DOHH2 (cell line): ENCODE data around the gene DENND5B.

Experiments
- H3F3A ChIP-seq: fragments of 200-600 bp; sonication (generic), shearing (Covaris generic); 2 replicates; pipeline ENCODE4 v1.6.0; 2016; ENCODE audit warnings: antibody characterized with exemption, mild to moderate bottlenecking; ENCODE audit not compliant: control insufficient read depth, insufficient read depth
- H3K27ac ChIP-seq: fragments of 200-600 bp; sonication (generic); 2 replicates; pipeline ENCODE4 v1.5.1; 2014; ENCODE audit warnings: low read depth, mild to moderate bottlenecking, low read length, moderate library complexity
- H3K27me3 ChIP-seq: fragments of 200-600 bp; sonication (generic); 2 replicates; pipeline ENCODE4 v1.6.1; 2014; ENCODE audit warnings: mild to moderate bottlenecking, low read length, mixed read lengths; ENCODE audit not compliant: control insufficient read depth
- H3K36me3 ChIP-seq: fragments of 200-600 bp; sonication (generic); 2 replicates; pipeline ENCODE4 v1.6.1; 2014; ENCODE audit warnings: mild to moderate bottlenecking, low read length, moderate library complexity, mixed read lengths; ENCODE audit not compliant: control insufficient read depth
- H3K4me1 ChIP-seq: fragments of 200-600 bp; sonication (generic); 2 replicates; pipeline ENCODE4 v1.6.1; 2014; ENCODE audit warnings: mild to moderate bottlenecking, low read length, mixed read lengths; ENCODE audit not compliant: control insufficient read depth
- H3K4me2 ChIP-seq: fragments of 200-600 bp; sonication (generic); 2 replicates; pipeline ENCODE4 v1.6.0; 2014; ENCODE audit warnings: mild to moderate bottlenecking, low read length, moderate library complexity
- H3K4me3 ChIP-seq: fragments of 200-600 bp; sonication (generic); 2 replicates; pipeline ENCODE4 v1.5.1; 2014; ENCODE audit warnings: mild to moderate bottlenecking, low read length, mixed read lengths
- H3K79me2 ChIP-seq: fragments of 200-600 bp; sonication (generic); 2 replicates; pipeline ENCODE4 v1.6.1; 2014; ENCODE audit warnings: mild to moderate bottlenecking, low read length, mixed read lengths; ENCODE audit not compliant: control insufficient read depth
- H3K9me2 ChIP-seq: fragments of 200-600 bp; sonication (generic); replicated peaks from 2 replicates; pipeline ENCODE4 v1.6.1; 2014; ENCODE audit warnings: mild to moderate bottlenecking, low read length, mixed read lengths; ENCODE audit not compliant: control insufficient read depth
- H3K9me3 ChIP-seq: fragments of 200-600 bp; sonication (generic); 2 replicates; pipeline ENCODE4 v1.6.1; 2014; ENCODE audit warnings: antibody characterized with exemption, low read length, mixed read lengths; ENCODE audit not compliant: control insufficient read depth, insufficient read depth
- H4K20me1 ChIP-seq: fragments of 200-600 bp; sonication (generic); 2 replicates; pipeline ENCODE4 v1.6.0; 2014; ENCODE audit warnings: low read depth, mild to moderate bottlenecking, antibody characterized with exemption, low read length, moderate library complexity; ENCODE audit not compliant: control insufficient read depth, insufficient read depth
- CTCF ChIP-seq: fragments of 200-600 bp; sonication (generic); IDR thresholded peaks from one replicate; pipeline ENCODE4 v1.5.1; 2014; ENCODE audit warnings: antibody characterized with exemption, mild to moderate bottlenecking, low read depth, low read length; ENCODE audit not compliant: poor library complexity, severe bottlenecking
- EZH2phosphoT487 ChIP-seq: fragments of 200-600 bp; sonication (generic); IDR thresholded peaks from 2 replicates; pipeline ENCODE4 v1.6.1; 2017; ENCODE audit warnings: borderline replicate concordance, mild to moderate bottlenecking, antibody characterized with exemption, low read length, moderate library complexity, mixed read lengths

Gene DENND5B

GRCh38 chr12:31605531-31605930 is 14.6 kb upstream of the DENND5B start:
- H4K20me1 ChIP-seq: no peaks in the 10 kb centered on the region
- H3K36me3 ChIP-seq: peaks cover 9% of the 10 kb centered on the region
- TF ChIP-seq EZH2phosphoT487 (no peak), CTCF (no peak)
- H3K4me2 ChIP-seq: no peak overlapping the region
- H3K4me3 ChIP-seq: no peak overlapping the region
- H3K27me3 ChIP-seq: no peaks in the 10 kb centered on the region
- H3K4me1 ChIP-seq: peaks cover 58% of the 10 kb centered on the region
- H3K9me2 ChIP-seq: no peaks in the 10 kb centered on the region
- no peaks in the 10 kb centered on the region for H3K79me2 ChIP-seq
- H3K27ac ChIP-seq: peak overlapping the region; percentile 93
- H3K9me3 ChIP-seq: peaks cover 18% of the 10 kb centered on the region; the same call in 1 of the 2 replicates
- H3F3A ChIP-seq: peaks cover 28% of the 10 kb centered on the region

- Histone ChIP-seq H3K4me3 (peak overlapping the region; percentile 54), H3K27ac (peak overlapping the region; percentile 93), H3K9me3 (peaks cover 11% of the 10 kb centered on the region; the same call in 1 of the 2 replicates), H3K36me3 (peaks cover 9% of the 10 kb centered on the region), H4K20me1 (no peaks in the 10 kb centered on the region), H3F3A (peaks cover 28% of the 10 kb centered on the region), H3K4me1 (peaks cover 77% of the 10 kb centered on the region), H3K9me2 (no peaks in the 10 kb centered on the region), H3K27me3 (no peaks in the 10 kb centered on the region), H3K4me2 (peak overlapping the region; percentile 81), H3K79me2 (no peaks in the 10 kb centered on the region)
- TF ChIP-seq CTCF (no peak), EZH2phosphoT487 (no peak)
Measured at GRCh38 chr12:31603546-31604009, 12.6 kb upstream of the DENND5B start.

GRCh38 chr12:31600750-31601149 is 9.8 kb upstream of the DENND5B start:
- Histone ChIP-seq H3F3A (peaks cover 25% of the 10 kb centered on the region), H4K20me1 (no peaks in the 10 kb centered on the region), H3K4me1 (peaks cover 66% of the 10 kb centered on the region), H3K4me2 (peak overlapping the region; percentile 53), H3K79me2 (no peaks in the 10 kb centered on the region), H3K27me3 (no peaks in the 10 kb centered on the region), H3K9me3 (no peaks in the 10 kb centered on the region), H3K4me3 (peak overlapping the region; percentile 35), H3K27ac (peak overlapping the region; percentile 58), H3K36me3 (peaks cover 5% of the 10 kb centered on the region; the same call in 1 of the 2 replicates), H3K9me2 (no peaks in the 10 kb centered on the region)
- TF ChIP-seq CTCF: no peak
- no peak for TF ChIP-seq EZH2phosphoT487
